ENCODE measurements around the gene AHI1. TPM values are rescaled to one million over a fixed set of nuclear protein-coding genes. Genes with fewer than 3 reads are reported as not detected.
A peak's percentile ranks its signal among the peaks of the same experiment; 100 is the strongest.

AHI1 gene
- polyA plus RNA-seq, 1 of the 3 experiments (the other 2 are of a cell fraction), result 7.3 TPM

GRCh38 chr6:135497412-135498184 lies at the start of gene AHI1 (continued):
- TF ChIP-seq RCOR1 (IDR thresholded peaks at IDR 0.05; ENCODE audit: low read length) (no peak), POLR2AphosphoS5 (IDR thresholded peaks at IDR 0.05; ENCODE audit: low read depth, low read length) (peak; percentile 61; the same call in 1 of the 2 replicates), RAD21 (IDR thresholded peaks at IDR 0.05; ENCODE audit: low read length) (no peak; the same call in 1 of the 2 replicates), IRF3 (IDR thresholded peaks at IDR 0.05; ENCODE audit: low read depth, low read length) (no peak), FOSL2 (IDR thresholded peaks at IDR 0.05; ENCODE audit: borderline replicate concordance, low read depth) (no peak), YY1 (IDR thresholded peaks at IDR 0.05; ENCODE audit: low read depth) (no peak), EP300 (IDR thresholded peaks at IDR 0.05; ENCODE audit: borderline replicate concordance in 1 of 2, low read depth in 1 of 2, low read length in 1 of 2) (no peak), GATA2 (CRISPR knock-in tag; IDR thresholded peaks at IDR 0.05) (0 out of 2 replicates have a peak, but pooled peaks have one; percentile 26)
- TF ChIP-seq, protein P1, sequence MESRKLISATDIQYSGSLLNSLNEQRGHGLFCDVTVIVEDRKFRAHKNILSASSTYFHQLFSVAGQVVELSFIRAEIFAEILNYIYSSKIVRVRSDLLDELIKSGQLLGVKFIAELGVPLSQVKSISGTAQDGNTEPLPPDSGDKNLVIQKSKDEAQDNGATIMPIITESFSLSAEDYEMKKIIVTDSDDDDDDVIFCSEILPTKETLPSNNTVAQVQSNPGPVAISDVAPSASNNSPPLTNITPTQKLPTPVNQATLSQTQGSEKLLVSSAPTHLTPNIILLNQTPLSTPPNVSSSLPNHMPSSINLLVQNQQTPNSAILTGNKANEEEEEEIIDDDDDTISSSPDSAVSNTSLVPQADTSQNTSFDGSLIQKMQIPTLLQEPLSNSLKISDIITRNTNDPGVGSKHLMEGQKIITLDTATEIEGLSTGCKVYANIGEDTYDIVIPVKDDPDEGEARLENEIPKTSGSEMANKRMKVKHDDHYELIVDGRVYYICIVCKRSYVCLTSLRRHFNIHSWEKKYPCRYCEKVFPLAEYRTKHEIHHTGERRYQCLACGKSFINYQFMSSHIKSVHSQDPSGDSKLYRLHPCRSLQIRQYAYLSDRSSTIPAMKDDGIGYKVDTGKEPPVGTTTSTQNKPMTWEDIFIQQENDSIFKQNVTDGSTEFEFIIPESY (IDR thresholded peaks at IDR 0.05; ENCODE audit: borderline replicate concordance, low read depth), result no peak

DNA sequence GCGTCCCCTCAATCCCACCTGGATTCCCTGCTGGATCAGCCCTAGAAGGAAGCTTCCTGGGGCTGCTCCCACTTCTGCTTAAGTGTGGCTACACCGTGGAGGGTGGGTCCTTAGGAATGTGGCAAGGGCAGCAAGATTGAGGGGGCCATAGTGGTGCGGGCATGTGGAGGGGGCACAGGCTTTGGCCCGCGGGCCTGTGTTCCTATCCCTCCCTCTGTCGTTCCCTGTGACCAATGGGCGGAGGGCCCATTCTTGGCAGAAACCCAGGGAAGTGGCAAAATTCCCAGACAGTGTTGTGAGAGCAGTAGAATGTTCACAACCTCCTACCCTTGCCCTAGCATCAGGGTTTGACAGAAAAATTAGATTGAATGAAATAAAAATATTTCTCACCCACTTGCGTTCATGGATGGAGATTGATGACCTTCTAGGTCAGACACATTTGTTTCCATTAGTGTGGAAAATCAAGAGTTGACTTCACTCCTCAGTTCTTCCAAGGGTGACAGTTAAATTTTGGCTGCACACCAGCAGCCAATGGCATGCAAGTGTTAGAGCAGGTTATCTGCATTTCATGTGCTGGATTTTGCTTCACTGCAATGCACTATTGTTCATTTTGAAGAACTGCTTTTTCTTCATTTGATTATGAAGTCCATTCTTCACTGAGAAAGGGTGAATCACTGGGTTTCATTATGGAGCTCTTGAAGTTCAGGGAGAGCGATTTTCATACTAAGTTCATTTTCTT lies 49.3 kb upstream of the AHI1 start:
- no peaks in the 10 kb centered on the region for H3K9me2 ChIP-seq
- no peak overlapping the region for H3K27ac ChIP-seq (ENCODE audit: low read depth in 2 of 2, low read length in 1 of 2)
- H4K20me1 ChIP-seq (ENCODE audit: insufficient read depth), result no peaks in the 10 kb centered on the region
- H3K79me2 ChIP-seq (ENCODE audit: insufficient read depth), result no peaks in the 10 kb centered on the region
- CTCF ChIA-PET, result interaction anchor here (0.7 to 6.5 kb wide), 3 partner anchors 11 to 679 kb away, joined by 3 to 21 read pairs (median 5); no protein-coding TSS in a partner anchor
- POLR2A ChIA-PET, result no interaction called here
- no peak for DNase-seq
- H2AFZ ChIP-seq (ENCODE audit: low read depth), result no peak overlapping the region
- H3K4me1 ChIP-seq (ENCODE audit: control insufficient read depth in 1 of 2, insufficient read depth in 2 of 2, low read depth in 1 of 2, low read length in 1 of 2), result no peaks in the 10 kb centered on the region
- H3K27me3 ChIP-seq (ENCODE audit: insufficient read depth), result no peaks in the 10 kb centered on the region
- H3K36me3 ChIP-seq (replicated peaks in 1 of 2; ENCODE audit: control insufficient read depth in 1 of 2, insufficient read depth in 2 of 2, low read length in 1 of 2), result no peaks in the 10 kb centered on the region
- H3K9me3 ChIP-seq, result no peaks in the 10 kb centered on the region
- H3K4me3 ChIP-seq (ENCODE audit: low read depth in 2 of 2, low read length in 1 of 2), result no peak overlapping the region
- 86% methylated on average over 6 of the region's 9 CpGs for WGBS (ENCODE audit: low lambda C conversion rate)
- no peak overlapping the region for H3K9ac ChIP-seq
- H3F3A ChIP-seq (replicated peaks; ENCODE audit: insufficient read depth), result no peaks in the 10 kb centered on the region
- H3K4me2 ChIP-seq, result no peak overlapping the region
- TF ChIP-seq MEF2A (IDR thresholded peaks at IDR 0.05; ENCODE audit: borderline replicate concordance, low read depth) (no peak), TEAD4 (IDR thresholded peaks at IDR 0.05; ENCODE audit: borderline replicate concordance, insufficient read depth) (no peak), GABPA (IDR thresholded peaks at IDR 0.05; ENCODE audit: low read depth) (no peak), TCF12 (IDR thresholded peaks at IDR 0.05) (no peak), EP300 (IDR thresholded peaks at IDR 0.05; ENCODE audit: borderline replicate concordance in 1 of 2, low read depth in 1 of 2, low read length in 1 of 2) (no peak), FOXJ3 (CRISPR knock-in tag; IDR thresholded peaks at IDR 0.05) (no peak), IRF3 (IDR thresholded peaks at IDR 0.05; ENCODE audit: low read depth, low read length) (no peak), FOSL2 (IDR thresholded peaks at IDR 0.05; ENCODE audit: borderline replicate concordance, low read depth) (no peak), RXRA (IDR thresholded peaks at IDR 0.05; ENCODE audit: borderline replicate concordance, low read depth) (no peak), GATA2 (CRISPR knock-in tag; IDR thresholded peaks at IDR 0.05) (no peak), TAF1 (IDR thresholded peaks at IDR 0.05; ENCODE audit: borderline replicate concordance, low read depth, low read length) (no peak), POLR2AphosphoS5 (IDR thresholded peaks at IDR 0.05; ENCODE audit: low read depth, low read length) (no peak)
- TF ChIP-seq, protein P2, sequence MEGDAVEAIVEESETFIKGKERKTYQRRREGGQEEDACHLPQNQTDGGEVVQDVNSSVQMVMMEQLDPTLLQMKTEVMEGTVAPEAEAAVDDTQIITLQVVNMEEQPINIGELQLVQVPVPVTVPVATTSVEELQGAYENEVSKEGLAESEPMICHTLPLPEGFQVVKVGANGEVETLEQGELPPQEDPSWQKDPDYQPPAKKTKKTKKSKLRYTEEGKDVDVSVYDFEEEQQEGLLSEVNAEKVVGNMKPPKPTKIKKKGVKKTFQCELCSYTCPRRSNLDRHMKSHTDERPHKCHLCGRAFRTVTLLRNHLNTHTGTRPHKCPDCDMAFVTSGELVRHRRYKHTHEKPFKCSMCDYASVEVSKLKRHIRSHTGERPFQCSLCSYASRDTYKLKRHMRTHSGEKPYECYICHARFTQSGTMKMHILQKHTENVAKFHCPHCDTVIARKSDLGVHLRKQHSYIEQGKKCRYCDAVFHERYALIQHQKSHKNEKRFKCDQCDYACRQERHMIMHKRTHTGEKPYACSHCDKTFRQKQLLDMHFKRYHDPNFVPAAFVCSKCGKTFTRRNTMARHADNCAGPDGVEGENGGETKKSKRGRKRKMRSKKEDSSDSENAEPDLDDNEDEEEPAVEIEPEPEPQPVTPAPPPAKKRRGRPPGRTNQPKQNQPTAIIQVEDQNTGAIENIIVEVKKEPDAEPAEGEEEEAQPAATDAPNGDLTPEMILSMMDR (IDR thresholded peaks at IDR 0.05), result no peak
- TF ChIP-seq, protein P3, sequence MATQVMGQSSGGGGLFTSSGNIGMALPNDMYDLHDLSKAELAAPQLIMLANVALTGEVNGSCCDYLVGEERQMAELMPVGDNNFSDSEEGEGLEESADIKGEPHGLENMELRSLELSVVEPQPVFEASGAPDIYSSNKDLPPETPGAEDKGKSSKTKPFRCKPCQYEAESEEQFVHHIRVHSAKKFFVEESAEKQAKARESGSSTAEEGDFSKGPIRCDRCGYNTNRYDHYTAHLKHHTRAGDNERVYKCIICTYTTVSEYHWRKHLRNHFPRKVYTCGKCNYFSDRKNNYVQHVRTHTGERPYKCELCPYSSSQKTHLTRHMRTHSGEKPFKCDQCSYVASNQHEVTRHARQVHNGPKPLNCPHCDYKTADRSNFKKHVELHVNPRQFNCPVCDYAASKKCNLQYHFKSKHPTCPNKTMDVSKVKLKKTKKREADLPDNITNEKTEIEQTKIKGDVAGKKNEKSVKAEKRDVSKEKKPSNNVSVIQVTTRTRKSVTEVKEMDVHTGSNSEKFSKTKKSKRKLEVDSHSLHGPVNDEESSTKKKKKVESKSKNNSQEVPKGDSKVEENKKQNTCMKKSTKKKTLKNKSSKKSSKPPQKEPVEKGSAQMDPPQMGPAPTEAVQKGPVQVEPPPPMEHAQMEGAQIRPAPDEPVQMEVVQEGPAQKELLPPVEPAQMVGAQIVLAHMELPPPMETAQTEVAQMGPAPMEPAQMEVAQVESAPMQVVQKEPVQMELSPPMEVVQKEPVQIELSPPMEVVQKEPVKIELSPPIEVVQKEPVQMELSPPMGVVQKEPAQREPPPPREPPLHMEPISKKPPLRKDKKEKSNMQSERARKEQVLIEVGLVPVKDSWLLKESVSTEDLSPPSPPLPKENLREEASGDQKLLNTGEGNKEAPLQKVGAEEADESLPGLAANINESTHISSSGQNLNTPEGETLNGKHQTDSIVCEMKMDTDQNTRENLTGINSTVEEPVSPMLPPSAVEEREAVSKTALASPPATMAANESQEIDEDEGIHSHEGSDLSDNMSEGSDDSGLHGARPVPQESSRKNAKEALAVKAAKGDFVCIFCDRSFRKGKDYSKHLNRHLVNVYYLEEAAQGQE (IDR thresholded peaks at IDR 0.05; ENCODE audit: low read depth, low read length), result no peak
